ENCODE data around the gene SOX15. TPM values are rescaled to one million over a fixed set of nuclear protein-coding genes. Genes with fewer than 3 reads are reported as not detected.

The SOX15 gene
- polyA plus RNA-seq, 1 donor from 2014 or later: 0.47 TPM

DNA sequence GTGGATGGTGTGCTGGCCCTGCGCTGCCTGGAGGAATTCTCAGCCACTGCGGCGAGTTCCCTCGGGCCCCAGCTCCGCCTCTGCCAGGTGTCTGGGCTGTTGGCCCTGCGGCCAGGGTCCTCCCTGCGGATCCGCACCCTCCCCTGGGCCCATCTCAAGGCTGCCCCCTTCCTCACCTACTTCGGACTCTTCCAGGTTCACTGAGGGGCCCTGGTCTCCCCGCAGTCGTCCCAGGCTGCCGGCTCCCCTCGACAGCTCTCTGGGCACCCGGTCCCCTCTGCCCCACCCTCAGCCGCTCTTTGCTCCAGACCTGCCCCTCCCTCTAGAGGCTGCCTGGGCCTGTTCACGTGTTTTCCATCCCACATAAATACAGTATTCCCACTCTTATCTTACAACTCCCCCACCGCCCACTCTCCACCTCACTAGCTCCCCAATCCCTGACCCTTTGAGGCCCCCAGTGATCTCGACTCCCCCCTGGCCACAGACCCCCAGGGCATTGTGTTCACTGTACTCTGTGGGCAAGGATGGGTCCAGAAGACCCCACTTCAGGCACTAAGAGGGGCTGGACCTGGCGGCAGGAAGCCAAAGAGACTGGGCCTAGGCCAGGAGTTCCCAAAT is 32.6 kb downstream of the SOX15 start:
- TF ChIP-seq, protein P1, sequence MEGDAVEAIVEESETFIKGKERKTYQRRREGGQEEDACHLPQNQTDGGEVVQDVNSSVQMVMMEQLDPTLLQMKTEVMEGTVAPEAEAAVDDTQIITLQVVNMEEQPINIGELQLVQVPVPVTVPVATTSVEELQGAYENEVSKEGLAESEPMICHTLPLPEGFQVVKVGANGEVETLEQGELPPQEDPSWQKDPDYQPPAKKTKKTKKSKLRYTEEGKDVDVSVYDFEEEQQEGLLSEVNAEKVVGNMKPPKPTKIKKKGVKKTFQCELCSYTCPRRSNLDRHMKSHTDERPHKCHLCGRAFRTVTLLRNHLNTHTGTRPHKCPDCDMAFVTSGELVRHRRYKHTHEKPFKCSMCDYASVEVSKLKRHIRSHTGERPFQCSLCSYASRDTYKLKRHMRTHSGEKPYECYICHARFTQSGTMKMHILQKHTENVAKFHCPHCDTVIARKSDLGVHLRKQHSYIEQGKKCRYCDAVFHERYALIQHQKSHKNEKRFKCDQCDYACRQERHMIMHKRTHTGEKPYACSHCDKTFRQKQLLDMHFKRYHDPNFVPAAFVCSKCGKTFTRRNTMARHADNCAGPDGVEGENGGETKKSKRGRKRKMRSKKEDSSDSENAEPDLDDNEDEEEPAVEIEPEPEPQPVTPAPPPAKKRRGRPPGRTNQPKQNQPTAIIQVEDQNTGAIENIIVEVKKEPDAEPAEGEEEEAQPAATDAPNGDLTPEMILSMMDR (IDR thresholded peaks at IDR 0.05; ENCODE audit: poor library complexity, severe bottlenecking): no peak
- TF ChIP-seq EZH2 (IDR thresholded peaks at IDR 0.05; ENCODE audit: borderline replicate concordance, insufficient read depth, low read length, poor library complexity, severe bottlenecking) (no peak), REST (IDR thresholded peaks at IDR 0.05; ENCODE audit: borderline replicate concordance) (no peak), SMC3 (conservative IDR thresholded peaks at IDR 0.05; ENCODE audit: poor library complexity) (no peak), POLR2AphosphoS5 (IDR thresholded peaks at IDR 0.05) (no peak), MXI1 (conservative IDR thresholded peaks at IDR 0.05; ENCODE audit: poor library complexity, severe bottlenecking) (no peak), TAF1 (IDR thresholded peaks at IDR 0.05; ENCODE audit: low read depth) (no peak), RAD21 (conservative IDR thresholded peaks at IDR 0.05) (no peak), EP300 (conservative IDR thresholded peaks at IDR 0.05; ENCODE audit: poor library complexity, severe bottlenecking) (no peak)

DNA sequence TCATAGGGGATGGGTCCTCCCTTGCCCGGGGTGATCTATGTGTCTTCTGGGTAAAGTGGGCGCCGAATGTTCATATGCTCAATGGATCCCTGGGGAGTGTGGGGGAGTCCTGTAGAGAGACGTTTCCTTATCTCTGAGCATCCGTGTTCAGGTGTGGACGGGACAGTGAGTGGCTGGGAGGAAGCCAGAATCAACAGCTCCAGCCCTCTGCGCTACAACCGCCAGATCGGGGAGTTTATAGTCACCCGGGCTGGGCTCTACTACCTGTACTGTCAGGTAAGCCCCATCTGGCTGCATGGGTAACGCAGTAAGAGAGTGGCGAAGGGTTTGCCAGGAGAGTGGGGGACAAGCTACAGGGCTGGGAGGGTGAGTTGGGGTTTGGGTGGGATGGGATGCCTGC is 33.3 kb downstream of the SOX15 start:
- H3K9ac ChIP-seq (ENCODE audit: low read length): no peak overlapping the region
- no peak overlapping the region for H3K27ac ChIP-seq (ENCODE audit: low read length)
- no peak overlapping the region for H3K4me2 ChIP-seq (ENCODE audit: low read length)
- H3K9me3 ChIP-seq (ENCODE audit: low read length): no peaks in the 10 kb centered on the region
- H2AFZ ChIP-seq (ENCODE audit: low read depth, low read length): no peak overlapping the region
- no peaks in the 10 kb centered on the region for H3K27me3 ChIP-seq (ENCODE audit: insufficient read depth, low read depth, low read length)
- no peaks in the 10 kb centered on the region for H3F3A ChIP-seq (ENCODE audit: insufficient read depth, low read length, poor library complexity, severe bottlenecking)
- H3K36me3 ChIP-seq (ENCODE audit: insufficient read depth, low read length): no peaks in the 10 kb centered on the region
- no peaks in the 10 kb centered on the region for H4K20me1 ChIP-seq (ENCODE audit: insufficient read depth)
- TF ChIP-seq RAD21 (conservative IDR thresholded peaks at IDR 0.05) (no peak), EP300 (conservative IDR thresholded peaks at IDR 0.05; ENCODE audit: poor library complexity, severe bottlenecking) (no peak), SMC3 (conservative IDR thresholded peaks at IDR 0.05; ENCODE audit: poor library complexity) (no peak), EZH2 (IDR thresholded peaks at IDR 0.05; ENCODE audit: borderline replicate concordance, insufficient read depth, low read length, poor library complexity, severe bottlenecking) (no peak), MXI1 (conservative IDR thresholded peaks at IDR 0.05; ENCODE audit: poor library complexity, severe bottlenecking) (no peak), REST (IDR thresholded peaks at IDR 0.05; ENCODE audit: borderline replicate concordance) (no peak), POLR2AphosphoS5 (IDR thresholded peaks at IDR 0.05) (no peak), TAF1 (IDR thresholded peaks at IDR 0.05; ENCODE audit: low read depth) (no peak)
- TF ChIP-seq, protein P1 (IDR thresholded peaks at IDR 0.05; ENCODE audit: poor library complexity, severe bottlenecking): no peak
- H3K9me2 ChIP-seq (ENCODE audit: insufficient read depth, low read length): no peaks in the 10 kb centered on the region
- no peak overlapping the region for H3K4me3 ChIP-seq (ENCODE audit: low read length)
- H3K79me2 ChIP-seq (replicated peaks; ENCODE audit: insufficient read depth, low read length): no peaks in the 10 kb centered on the region

More for the DNA sequence above, 32.6 kb downstream of the SOX15 start:
- Histone ChIP-seq H3F3A (ENCODE audit: insufficient read depth, low read length, poor library complexity, severe bottlenecking) (no peaks in the 10 kb centered on the region), H3K4me2 (ENCODE audit: low read length) (no peak overlapping the region), H3K36me3 (ENCODE audit: insufficient read depth, low read length) (no peaks in the 10 kb centered on the region), H3K4me3 (ENCODE audit: low read length) (no peak overlapping the region), H3K79me2 (replicated peaks; ENCODE audit: insufficient read depth, low read length) (peaks cover 3% of the 10 kb centered on the region), H3K27me3 (ENCODE audit: insufficient read depth, low read depth, low read length) (no peaks in the 10 kb centered on the region), H3K9me2 (ENCODE audit: insufficient read depth, low read length) (no peaks in the 10 kb centered on the region), H3K9ac (ENCODE audit: low read length) (no peak overlapping the region), H4K20me1 (ENCODE audit: insufficient read depth) (no peaks in the 10 kb centered on the region), H3K27ac (ENCODE audit: low read length) (no peak overlapping the region), H3K9me3 (ENCODE audit: low read length) (no peaks in the 10 kb centered on the region), H2AFZ (ENCODE audit: low read depth, low read length) (no peak overlapping the region)
